ENCODE results near the gene TGFB3.
"Not testable (repeated sequence)": the region's sequence is repeated elsewhere in the genome, so short reads cannot be mapped to it uniquely, and the experiment has no call there.

TGFB3 gene

GRCh38 chr14:75981426-75982265 is at the start of gene TGFB3:
Gene TGFB3, minus strand, starts transcription at chr14:75981995. Its CDS starts 1,102 bp downstream, at chr14:75980893.
- no peak for DNase-seq (ENCODE audit: low spot score)

GRCh38 chr14:76024211-76024907 is 42.6 kb upstream of the TGFB3 start:
- DNase-seq (ENCODE audit: low spot score): no peak

- DNase-seq (ENCODE audit: low spot score): no peak
Observed at GRCh38 chr14:76023757-76024156, 42.0 kb upstream of the TGFB3 start.

- no peak for DNase-seq (ENCODE audit: low spot score)
Observed at GRCh38 chr14:76022991-76023390, 41.2 kb upstream of the TGFB3 start.

GRCh38 chr14:76019676-76020075 is 37.9 kb upstream of the TGFB3 start:
- DNase-seq (ENCODE audit: low spot score): no peak

- no peak for DNase-seq (ENCODE audit: low spot score)
Observed at GRCh38 chr14:76015668-76016067, 33.9 kb upstream of the TGFB3 start.

GRCh38 chr14:76015191-76015590 is 33.4 kb upstream of the TGFB3 start:
- DNase-seq (ENCODE audit: low spot score): no peak

GRCh38 chr14:76012354-76012753 is 30.6 kb upstream of the TGFB3 start:
- DNase-seq (ENCODE audit: low spot score): no peak

GRCh38 chr14:76011930-76012329 is 30.1 kb upstream of the TGFB3 start:
- no peak for DNase-seq (ENCODE audit: low spot score)

GRCh38 chr14:76009627-76010026 is 27.8 kb upstream of the TGFB3 start:
- not testable (repeated sequence) for DNase-seq (ENCODE audit: low spot score)

GRCh38 chr14:76007852-76008251 is 26.1 kb upstream of the TGFB3 start:
- DNase-seq (ENCODE audit: low spot score): no peak

- no peak for DNase-seq (ENCODE audit: low spot score)
Observed at GRCh38 chr14:76007379-76007778, 25.6 kb upstream of the TGFB3 start.

- no peak for DNase-seq (ENCODE audit: low spot score)
Observed at GRCh38 chr14:76006253-76006652, 24.5 kb upstream of the TGFB3 start.

- no peak for DNase-seq (ENCODE audit: low spot score)
Observed at GRCh38 chr14:76002383-76002782, 20.6 kb upstream of the TGFB3 start.

GRCh38 chr14:75999511-76000190 is 17.9 kb upstream of the TGFB3 start:
- no peak for DNase-seq (ENCODE audit: low spot score)

- no peak for DNase-seq (ENCODE audit: low spot score)
Observed at GRCh38 chr14:75996488-75996887, 14.7 kb upstream of the TGFB3 start.

- DNase-seq (ENCODE audit: low spot score): no peak
Observed at GRCh38 chr14:75995372-75996041, 13.7 kb upstream of the TGFB3 start.

- DNase-seq (ENCODE audit: low spot score): no peak
Observed at GRCh38 chr14:75993567-75994041, 11.8 kb upstream of the TGFB3 start.

GRCh38 chr14:75991753-75992152 is 10.0 kb upstream of the TGFB3 start:
- no peak for DNase-seq (ENCODE audit: low spot score)

GRCh38 chr14:75990297-75990696 is 8.5 kb upstream of the TGFB3 start:
- DNase-seq (ENCODE audit: low spot score): no peak

- DNase-seq (ENCODE audit: low spot score): no peak
Observed at GRCh38 chr14:75989134-75989533, 7.3 kb upstream of the TGFB3 start.

Measured in ecto neural progenitor cell (in vitro differentiated cells).